K562 (cell line): ENCODE measurements around the gene C2. TPM values are rescaled to one million over a fixed set of nuclear protein-coding genes. Genes with fewer than 3 reads are reported as not detected.
"Not testable (repeated sequence)": the region's sequence is repeated elsewhere in the genome, so short reads cannot be mapped to it uniquely, and the experiment has no call there.

Experiments
- ATAC-seq: fragments of 200-7000 bp; cut with Tn5 transposase; 3 replicates; pipeline ENCODE4 v1.9.1; 2020; ENCODE audit warnings: moderate library complexity
- BruUV-seq: library from RNA; stranded (reverse); fragments of 400-500 nt; replicated peaks from 2 replicates; lab custom pipeline; 2021; lab: Mats Ljungman, UMichigan
- CTCF ChIA-PET: fragments of 300-600 bp; formaldehyde crosslinking; extraction: SDS; loops from one replicate; lab custom pipeline; 2021; ENCODE audit warnings: low intra/inter-chr PET ratio; lab: Yijun Ruan, JAX
- POLR2A ChIA-PET: fragments of 300-600, 350-650 bp; sonication (Branson Sonifier 250); formaldehyde crosslinking; extraction: SDS; loops from one replicate; lab custom pipeline; 2021; ENCODE audit warnings: antibody characterized with exemption, inconsistent platforms; lab: Yijun Ruan, JAX
- DNase-seq, 4 experiments: peaks; one replicate each; pipeline versions ENCODE4 v3.0.0 to v3.0.0-alpha.2; 2011 to 2018; ENCODE audit warnings: low spot score in 3 of 4, mixed read lengths in 3 of 4; ENCODE audit errors: extremely low read depth in 1 of 4
- FAIRE-seq: peaks from 2 replicates; lab custom pipeline; 2011; peaks lifted over from hg19 to GRCh38; lab: Jason Lieb, UNC
- H2AFZ ChIP-seq: 2 replicates; pipeline ENCODE4 v1.6.0; 2011; ENCODE audit warnings: low read depth, low read length, control low read depth, inconsistent platforms
- H3K27ac ChIP-seq: fragments of 200-600 bp; 3 replicates; pipeline ENCODE4 v1.8.0; 2011; ENCODE audit warnings: low read depth, mild to moderate bottlenecking, control low read depth, inconsistent platforms, low read length, moderate library complexity, mixed read lengths; ENCODE audit errors: extremely low read depth
- H3K27me3 ChIP-seq, 2 experiments: fragments of 300-600 bp in 1 of 2; 2 replicates in 1 of 2; 3 replicates in 1 of 2; pipeline versions ENCODE4 v1.6.0 to v1.8.0; 2011; ENCODE audit warnings: inconsistent platforms in 2 of 2, low read length in 2 of 2, mild to moderate bottlenecking in 1 of 2, mixed read lengths in 1 of 2, moderate library complexity in 1 of 2; ENCODE audit not compliant: control insufficient read depth in 2 of 2, insufficient read depth in 2 of 2
- H3K36me3 ChIP-seq: fragments of 300-600 bp; 3 replicates; pipeline ENCODE4 v1.8.0; 2011; ENCODE audit warnings: mild to moderate bottlenecking, low read length, inconsistent platforms; ENCODE audit not compliant: control insufficient read depth, insufficient read depth
- H3K4me1 ChIP-seq, 2 experiments: fragments of 200-600 bp in 1 of 2; replicated peaks in 1 of 2; 2 replicates in 1 of 2; 3 replicates in 1 of 2; pipeline versions ENCODE4 v1.5.1 to v1.8.0; 2011; ENCODE audit warnings: inconsistent platforms in 2 of 2, low read length in 2 of 2, mild to moderate bottlenecking in 1 of 2, mixed read lengths in 1 of 2, moderate library complexity in 1 of 2; ENCODE audit not compliant: control insufficient read depth in 2 of 2, insufficient read depth in 2 of 2
- H3K4me2 ChIP-seq: 2 replicates; pipeline ENCODE4 v1.6.1; 2011; ENCODE audit warnings: low read length, control low read depth, inconsistent platforms, mixed read lengths; ENCODE audit not compliant: insufficient read depth
- H3K4me3 ChIP-seq: fragments of 200-600 bp; sonication (generic), shearing (Covaris generic); 2 replicates; pipeline ENCODE4 v1.5.1; 2016; ENCODE audit warnings: control low read depth, inconsistent platforms
- H3K79me2 ChIP-seq: fragments of 200-600 bp; 3 replicates; pipeline ENCODE4 v1.8.0; 2011; ENCODE audit warnings: low read length, inconsistent platforms; ENCODE audit not compliant: control insufficient read depth, insufficient read depth
- H3K9ac ChIP-seq, 2 experiments: 2 replicates each; pipeline versions ENCODE4 v1.6.0 to v1.6.1; 2011; ENCODE audit warnings: low read depth in 2 of 2, low read length in 2 of 2, control low read depth in 1 of 2, inconsistent platforms in 1 of 2, mild to moderate bottlenecking in 1 of 2, mixed read lengths in 1 of 2; ENCODE audit not compliant: insufficient read depth in 1 of 2
- H3K9me1 ChIP-seq: one replicate; pipeline ENCODE4 v1.6.0; 2011; ENCODE audit warnings: inconsistent platforms, mild to moderate bottlenecking, low read length, moderate library complexity; ENCODE audit not compliant: control insufficient read depth, insufficient read depth
- H3K9me3 ChIP-seq: replicated peaks from 2 replicates; pipeline ENCODE4 v1.5.1; 2011; ENCODE audit warnings: low read depth, low read length, inconsistent platforms; ENCODE audit not compliant: control insufficient read depth, insufficient read depth
- H4K20me1 ChIP-seq: replicated peaks from 2 replicates; pipeline ENCODE4 v1.6.1; 2011; ENCODE audit warnings: low read length, inconsistent platforms, mixed read lengths; ENCODE audit not compliant: control insufficient read depth, insufficient read depth
- BHLHE40 ChIP-seq: IDR thresholded peaks from 2 replicates; pipeline ENCODE4 v1.6.1; 2011; ENCODE audit warnings: low read length, improper control_type of control experiment
- DPF2 ChIP-seq: fragments of 450-650 bp; IDR thresholded peaks from 2 replicates; pipeline ENCODE4 v1.6.1; 2016
- WGBS: fragments of 100-300 bp; shearing (Covaris generic); methylation state at CpG from one replicate; pipeline ENCODE4 v1.1.6; 2016; ENCODE audit warnings: low coverage, mixed read lengths; ENCODE audit not compliant: insufficient coverage; ENCODE audit errors: missing lambda C conversion rate; 5-methylcytosine and 5-hydroxymethylcytosine counted together
- in situ Hi-C: fragments of 300-500 bp; cut with MboI; formaldehyde crosslinking; loops from 4 replicates; pipeline ENCODE4 v1.15.0; 2018; ENCODE audit warnings: inconsistent platforms, mixed read lengths
- intact Hi-C: fragments of 100-400 bp; cut with micrococcal nuclease; formaldehyde crosslinking; loops from 2 replicates; pipeline ENCODE4 v1.14.2; 2022
- polyA plus RNA-seq, 8 experiments: library from polyadenylated mRNA; depleted of rRNA in 4 of 8; stranded (reverse) in 5 of 8; unstranded in 3 of 8; fragments of >200 nt; fragmentation: Nextera tagmentation in 2 of 8; fragmentation: Illumina TruSeq in 1 of 8; extraction: Ambion mirVana in 2 of 8; extraction: Trizol in 1 of 8; gene quantifications; 2 replicates each; pipeline versions ENCODE4 v1.2.1 to v1.2.3, GENCODE V29; 2011 to 2014; ENCODE audit warnings: inconsistent platforms in 1 of 8, missing spikeins in 1 of 8
- total RNA-seq, 7 experiments: library from RNA; depleted of rRNA in 6 of 7; stranded (reverse); fragments of >200 nt in 6 of 7; fragmentation: Illumina TruSeq in 2 of 7; extraction: Trizol in 2 of 7; gene quantifications; 2 replicates each; pipeline versions ENCODE4 v1.2.1 to v1.2.3, GENCODE V29; 2011 to 2021; ENCODE audit warnings: low replicate concordance in 1 of 7
- TF ChIP-seq, protein P1 (sequence below): fragments of 250-450 bp; sonication (Bioruptor Pico); IDR thresholded peaks from 2 replicates; pipeline ENCODE4 v1.5.0; 2021
- TF ChIP-seq, protein P2 (sequence below): fragments of 250-450 bp; sonication (Bioruptor Pico); IDR thresholded peaks from 2 replicates; pipeline ENCODE4 v1.9.0; 2021; ENCODE audit warnings: mild to moderate bottlenecking, inconsistent platforms

C2 gene
- total and polyA plus RNA-seq, 9 of the 15 experiments (the other 6 are each of a cell fraction or from before 2014, with no cell fraction given), result 0.05 to 1.1 (median 0.39) TPM; not detected in 1

DNA sequence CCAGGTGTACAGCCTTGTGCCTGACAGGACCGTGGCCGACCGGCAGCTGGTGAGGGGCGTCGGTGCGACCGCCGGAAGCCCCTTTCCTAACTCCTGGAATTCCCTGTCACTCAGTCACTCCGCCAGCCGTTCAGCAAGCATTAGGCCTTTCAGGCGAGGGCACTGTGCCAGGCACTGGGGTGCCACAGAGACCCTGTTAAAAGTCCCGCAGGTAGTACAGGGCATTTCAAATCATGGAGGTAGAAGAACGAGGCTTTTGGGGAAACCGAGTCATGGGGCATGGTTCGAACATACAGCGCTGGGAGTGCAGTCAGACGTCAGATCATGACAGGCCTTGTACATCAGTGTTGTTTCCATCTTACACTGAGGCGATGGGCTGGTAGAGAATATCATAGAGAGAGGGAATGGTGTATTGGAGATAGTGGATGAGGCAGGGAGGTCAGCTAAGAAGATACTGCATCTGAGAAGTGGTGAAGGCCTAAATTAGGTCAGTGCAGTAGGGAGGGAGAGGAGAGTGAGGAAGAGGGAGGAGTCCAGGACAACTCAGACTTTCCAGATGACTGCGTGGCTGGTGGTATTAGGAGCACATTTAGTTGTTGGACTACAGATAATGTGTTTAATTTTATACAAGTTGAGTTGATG, 45.3 kb downstream of the C2 start (continued):
- TF ChIP-seq, protein P1, sequence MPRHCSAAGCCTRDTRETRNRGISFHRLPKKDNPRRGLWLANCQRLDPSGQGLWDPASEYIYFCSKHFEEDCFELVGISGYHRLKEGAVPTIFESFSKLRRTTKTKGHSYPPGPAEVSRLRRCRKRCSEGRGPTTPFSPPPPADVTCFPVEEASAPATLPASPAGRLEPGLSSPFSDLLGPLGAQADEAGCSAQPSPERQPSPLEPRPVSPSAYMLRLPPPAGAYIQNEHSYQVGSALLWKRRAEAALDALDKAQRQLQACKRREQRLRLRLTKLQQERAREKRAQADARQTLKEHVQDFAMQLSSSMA (CRISPR knock-in tag), result no peak
- TF ChIP-seq DPF2 (peak; percentile 80), BHLHE40 (no peak)
- TF ChIP-seq, protein P2, sequence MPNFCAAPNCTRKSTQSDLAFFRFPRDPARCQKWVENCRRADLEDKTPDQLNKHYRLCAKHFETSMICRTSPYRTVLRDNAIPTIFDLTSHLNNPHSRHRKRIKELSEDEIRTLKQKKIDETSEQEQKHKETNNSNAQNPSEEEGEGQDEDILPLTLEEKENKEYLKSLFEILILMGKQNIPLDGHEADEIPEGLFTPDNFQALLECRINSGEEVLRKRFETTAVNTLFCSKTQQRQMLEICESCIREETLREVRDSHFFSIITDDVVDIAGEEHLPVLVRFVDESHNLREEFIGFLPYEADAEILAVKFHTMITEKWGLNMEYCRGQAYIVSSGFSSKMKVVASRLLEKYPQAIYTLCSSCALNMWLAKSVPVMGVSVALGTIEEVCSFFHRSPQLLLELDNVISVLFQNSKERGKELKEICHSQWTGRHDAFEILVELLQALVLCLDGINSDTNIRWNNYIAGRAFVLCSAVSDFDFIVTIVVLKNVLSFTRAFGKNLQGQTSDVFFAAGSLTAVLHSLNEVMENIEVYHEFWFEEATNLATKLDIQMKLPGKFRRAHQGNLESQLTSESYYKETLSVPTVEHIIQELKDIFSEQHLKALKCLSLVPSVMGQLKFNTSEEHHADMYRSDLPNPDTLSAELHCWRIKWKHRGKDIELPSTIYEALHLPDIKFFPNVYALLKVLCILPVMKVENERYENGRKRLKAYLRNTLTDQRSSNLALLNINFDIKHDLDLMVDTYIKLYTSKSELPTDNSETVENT (CRISPR knock-in tag), result peak; percentile 85

DNA sequence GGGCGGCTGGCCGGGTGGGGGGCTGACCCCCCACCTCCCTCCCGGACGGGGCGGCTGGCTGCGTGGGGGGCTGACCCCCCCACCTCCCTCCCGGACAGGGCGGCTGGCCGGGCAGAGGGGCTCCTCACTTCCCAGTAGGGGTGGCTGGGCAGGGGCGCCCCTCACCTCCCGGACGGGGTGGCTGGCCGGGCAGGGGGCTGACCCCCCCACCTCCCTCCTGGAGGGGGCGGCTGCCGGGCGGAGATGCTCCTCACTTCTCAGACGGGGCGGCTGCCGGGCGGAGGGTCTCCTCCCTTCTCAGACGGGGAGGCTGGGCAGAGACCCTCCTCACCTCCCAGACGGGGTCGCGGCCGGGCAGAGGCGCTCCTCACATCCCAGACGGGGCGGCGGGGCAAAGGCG, 48.5 kb downstream of the C2 start:
- H3K4me3 ChIP-seq, H3K9me1 ChIP-seq, in situ Hi-C loops, FAIRE-seq, H4K20me1 ChIP-seq, H3K4me2 ChIP-seq, CTCF ChIA-PET, H3K27me3 ChIP-seq, POLR2A ChIA-PET, H3K9me3 ChIP-seq, H3K9ac ChIP-seq, DNase-seq, H3K27ac ChIP-seq, BruUV-seq, H2AFZ ChIP-seq, ATAC-seq: not testable (repeated sequence)
- WGBS, result 99% methylated on average over 9 of the region's 30 CpGs
- peaks cover 22% of the 10 kb centered on the region for H3K36me3 ChIP-seq
- peaks cover 46% of the 10 kb centered on the region for H3K79me2 ChIP-seq
- peaks cover 53 to 57% of the 10 kb centered on the region in 2 experiments for H3K4me1 ChIP-seq
- intact Hi-C loops, result loop anchor here (10.0 kb wide), 1 partner anchor 241 kb away; the partner anchor contains the start of gene CLIC1
